ENCODE measurements around the gene MRPL54.

GRCh38 chr19:3771906-3772455 lies 9.5 kb downstream of the MRPL54 start, which contains the start of gene RAX2:
- TF ChIP-seq CTCF (conservative IDR thresholded peaks at IDR 0.05 in 1 of 2, IDR thresholded peaks at IDR 0.05 in 1 of 2; ENCODE audit: extremely low read depth in 1 of 2, insufficient read depth in 1 of 2, low read depth in 1 of 2, low read length in 2 of 2) (no peak), EZH2 (IDR thresholded peaks at IDR 0.05; ENCODE audit: borderline replicate concordance, low read length) (no peak)

All from mammary epithelial cell (primary cell).